SK-MEL-5 (cell line): ENCODE measurements around the gene POMC. TPM values are rescaled to one million over a fixed set of nuclear protein-coding genes. Genes with fewer than 3 reads are reported as not detected.
"Not testable (repeated sequence)": the region's sequence is repeated elsewhere in the genome, so short reads cannot be mapped to it uniquely, and the experiment has no call there.

Experiments used
- DNase-seq: peaks from one replicate; pipeline ENCODE4 v3.0.0-alpha.2; 2016; ENCODE audit warnings: low read depth, low spot score
- in situ Hi-C: cut with HindIII; loops from 2 replicates; pipeline ENCODE4 v1.10.0; 2016; ENCODE audit warnings: low sequenced_read_pairs, high pct_unique_total_duplicates, low pct_unique_long_range_greater_than_20kb
- total RNA-seq: library from RNA; depleted of rRNA; stranded (reverse); fragments of >200 nt; shearing (Covaris generic); gene quantifications from 2 replicates; pipeline ENCODE4 v1.2.3, GENCODE V29; 2014

Gene POMC
- total RNA-seq, 1 experiment from 2014 or later, result not detected

GRCh38 chr2:25187729-25188350, 19.5 kb upstream of the POMC start:
- DNase-seq, result no peak
- in situ Hi-C loops, result no loop called here

- in situ Hi-C loops, result no loop called here
- no peak for DNase-seq
Observed at GRCh38 chr2:25184254-25184653, 15.9 kb upstream of the POMC start.

GRCh38 chr2:25178976-25179375, 10.6 kb upstream of the POMC start:
- no peak for DNase-seq
- in situ Hi-C loops, result no loop called here

- no peak for DNase-seq
- in situ Hi-C loops, result no loop called here
Observed at GRCh38 chr2:25177211-25177611, 8.8 kb upstream of the POMC start.

- in situ Hi-C loops, result no loop called here
- no peak for DNase-seq
Observed at GRCh38 chr2:25176541-25177181, 8.3 kb upstream of the POMC start.

GRCh38 chr2:25176138-25176537, 7.8 kb upstream of the POMC start:
- DNase-seq, result no peak
- in situ Hi-C loops, result no loop called here

- DNase-seq, result no peak
- in situ Hi-C loops, result no loop called here
Observed at GRCh38 chr2:25174192-25174861, 5.9 kb upstream of the POMC start.

GRCh38 chr2:25173719-25174118, 5.3 kb upstream of the POMC start:
- in situ Hi-C loops, result no loop called here
- DNase-seq, result no peak

GRCh38 chr2:25170888-25171287, 2.5 kb upstream of the POMC start:
- in situ Hi-C loops, result no loop called here

GRCh38 chr2:25169073-25169470, 692 bp upstream of the POMC start:
- in situ Hi-C loops, result no loop called here
- DNase-seq, result no peak

More at GRCh38 chr2:25170888-25171287, 2.5 kb upstream of the POMC start:
- no peak for DNase-seq

- in situ Hi-C loops, result no loop called here
- DNase-seq, result peak; percentile 83
Observed at GRCh38 chr2:25165992-25166875, 2.1 kb downstream of the POMC start.

GRCh38 chr2:25164561-25164960, 3.8 kb downstream of the POMC start:
- in situ Hi-C loops, result no loop called here
- no peak for DNase-seq

GRCh38 chr2:25162061-25162460, 6.3 kb downstream of the POMC start:
- in situ Hi-C loops, DNase-seq: not testable (repeated sequence)

- in situ Hi-C loops, result no loop called here
- DNase-seq, result no peak
Observed at GRCh38 chr2:25161055-25161781, 7.2 kb downstream of the POMC start.

- in situ Hi-C loops, result no loop called here
Observed at GRCh38 chr2:25160376-25160775, 8.0 kb downstream of the POMC start.

GRCh38 chr2:25159949-25160348, 8.4 kb downstream of the POMC start:
- peak; percentile 51 for DNase-seq
- in situ Hi-C loops, result no loop called here

More at GRCh38 chr2:25160376-25160775, 8.0 kb downstream of the POMC start:
- no peak for DNase-seq

GRCh38 chr2:25158096-25158852, 10.1 kb downstream of the POMC start:
- in situ Hi-C loops, result no loop called here
- no peak for DNase-seq
